Measurements from ENCODE around the gene BEND5. TPM values are rescaled to one million over a fixed set of nuclear protein-coding genes. Genes with fewer than 3 reads are reported as not detected.

The BEND5 gene
- total and polyA plus RNA-seq, 2 of the 4 experiments (the other 2 are of a cell fraction): 1.1 to 1.3 TPM

- ChIA-PET CTCF (interaction anchor here (0.6 kb wide), 1 partner anchor 176 kb away, joined by 3 read pairs; no protein-coding TSS in a partner anchor), POLR2A (ENCODE audit: unreplicated experiment) (no interaction called here)
- no peak overlapping the region for H2AFZ ChIP-seq (replicated peaks; ENCODE audit: low read length, poor library complexity)
- BruUV-seq (replicated peaks): no TSS peak
- H2BK20ac ChIP-seq (ENCODE audit: low read depth, low read length): no peak overlapping the region
- H3K9ac ChIP-seq (ENCODE audit: low read depth, low read length): no peak overlapping the region
- intact Hi-C loops (cut with micrococcal nuclease) (no loop called here), dilution Hi-C loops (cut with HindIII; ENCODE audit: low sequenced_read_pairs, unreplicated experiment) (no loop called here), in situ Hi-C loops (cut with MboI; ENCODE audit: low sequenced_read_pairs) (loop anchor here (5.0 to 25.0 kb wide), 3 partner anchors 138 to 1666 kb away; no protein-coding TSS in a partner anchor)
- H3K4ac ChIP-seq (ENCODE audit: low read depth, low read length): no peak overlapping the region
- no peaks in the 10 kb centered on the region for H3K27me3 ChIP-seq (ENCODE audit: control insufficient read depth, insufficient read depth, low read length)
- H3K18ac ChIP-seq (ENCODE audit: low read depth, low read length): no peak overlapping the region
- no peak overlapping the region for H3K4me2 ChIP-seq (ENCODE audit: low read depth, low read length)
- no peaks in the 10 kb centered on the region for H3K4me1 ChIP-seq (ENCODE audit: control insufficient read depth, insufficient read depth, low read length)
- H2BK5ac ChIP-seq (ENCODE audit: low read depth, low read length, poor library complexity, severe bottlenecking): no peak overlapping the region
- no peak overlapping the region for H3K4me3 ChIP-seq (ENCODE audit: insufficient read depth, low read depth, low read length)
- no peak overlapping the region for H2AK5ac ChIP-seq (ENCODE audit: low read depth, low read length)
- H4K91ac ChIP-seq (ENCODE audit: insufficient read depth, low read depth, low read length): no peak overlapping the region
- no peak overlapping the region for H2AK9ac ChIP-seq (replicated peaks; ENCODE audit: low read depth, low read length, poor library complexity)
- H3K79me1 ChIP-seq (ENCODE audit: low read depth in 1 of 2, low read length in 2 of 2): no peaks in the 10 kb centered on the region
- ATAC-seq (ENCODE audit: low read depth) (no peak), DNase-seq (no peak)
- H3K36me3 ChIP-seq (ENCODE audit: control insufficient read depth, insufficient read depth, low read length): no peaks in the 10 kb centered on the region
- no peak overlapping the region for H4K8ac ChIP-seq (ENCODE audit: low read depth in 2 of 2, low read length in 2 of 2)
- H3K23ac ChIP-seq (ENCODE audit: low read depth, low read length): no peak overlapping the region
- WGBS, 2 experiments (ENCODE audit: extremely low coverage in 2 of 2, insufficient read length in 1 of 2): 14% methylated on average over 1 of the region's 3 CpGs; no CpG with 5 or more reads in 1 of the 2 experiments
- TF ChIP-seq RFX5 (IDR thresholded peaks at IDR 0.05; ENCODE audit: low read depth, low read length) (no peak), MAZ (IDR thresholded peaks at IDR 0.05; ENCODE audit: borderline replicate concordance, low read depth, low read length) (no peak)
- H2BK120ac ChIP-seq (ENCODE audit: low read depth, low read length): no peak overlapping the region
- no peaks in the 10 kb centered on the region for H4K20me1 ChIP-seq (ENCODE audit: insufficient read depth, low read length)
- H4K5ac ChIP-seq (ENCODE audit: low read depth, low read length): no peak overlapping the region
- H3K9me3 ChIP-seq (ENCODE audit: control insufficient read depth, insufficient read depth, low read length): no peaks in the 10 kb centered on the region
- no peak overlapping the region for H3K14ac ChIP-seq (replicated peaks; ENCODE audit: low read depth, low read length)
- no peak overlapping the region for H3K27ac ChIP-seq (ENCODE audit: insufficient read depth, low read length)
- no peaks in the 10 kb centered on the region for H3K9me1 ChIP-seq (ENCODE audit: insufficient read depth, low read length)
- no peak overlapping the region for H2BK15ac ChIP-seq (ENCODE audit: low read depth, low read length)
- no peak overlapping the region for H3K56ac ChIP-seq (ENCODE audit: extremely low read depth, insufficient read depth, low read length)
Measured at GRCh38 chr1:48678710-48679505, 97.8 kb downstream of the BEND5 start.
